ENCODE results near the gene MAP3K3. TPM values are rescaled to one million over a fixed set of nuclear protein-coding genes. Genes with fewer than 3 reads are reported as not detected.

The MAP3K3 gene
- total RNA-seq, 2 donors from 2014 or later: 38.2 to 94.7 TPM

GRCh38 chr17:63706336-63707082 lies 84.3 kb downstream of the MAP3K3 start:
- Histone ChIP-seq H3K4me3 (no peak overlapping the region), H3K9me3 (no peaks in the 10 kb centered on the region), H3K27me3 (no peaks in the 10 kb centered on the region), H3K4me1 (peaks cover 0 to 4% of the 10 kb centered on the region in 2 donors), H3K27ac (no peak overlapping the region), H3K36me3 (peaks cover 54% of the 10 kb centered on the region)
- no peak for TF ChIP-seq CTCF (IDR thresholded peaks at IDR 0.05)
- no peak for DNase-seq (ENCODE audit: low spot score)

GRCh38 chr17:63707151-63707550 lies 84.9 kb downstream of the MAP3K3 start:
- Histone ChIP-seq H3K4me1 (no peaks in the 10 kb centered on the region), H3K4me3 (no peak overlapping the region), H3K27ac (no peak overlapping the region), H3K36me3 (peaks cover 54% of the 10 kb centered on the region), H3K27me3 (no peaks in the 10 kb centered on the region), H3K9me3 (no peaks in the 10 kb centered on the region)
- DNase-seq (ENCODE audit: low spot score): no peak
- no peak for TF ChIP-seq CTCF (IDR thresholded peaks at IDR 0.05)

DNA sequence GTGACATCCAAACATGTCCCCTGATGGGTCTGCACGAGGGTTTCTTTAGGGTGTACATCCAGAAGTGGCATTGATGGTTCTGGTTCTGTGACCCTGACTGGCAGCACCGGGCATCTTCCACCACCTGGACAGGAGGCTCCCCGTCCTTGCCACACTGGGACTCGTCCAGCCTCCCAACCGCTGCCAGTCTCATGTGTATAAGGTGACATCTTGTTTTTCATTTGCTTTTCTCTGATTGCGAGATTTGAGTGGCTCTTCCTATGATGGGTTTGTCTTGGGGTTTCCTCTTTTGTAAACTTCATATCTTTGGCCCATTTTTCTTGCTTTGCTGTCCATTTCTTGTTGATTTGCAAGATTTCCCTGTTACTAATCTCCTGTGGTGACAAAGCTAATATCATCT lies 86.9 kb downstream of the MAP3K3 start:
- no peak for DNase-seq (ENCODE audit: low spot score)
- H3K27me3 ChIP-seq: no peaks in the 10 kb centered on the region
- peaks cover 58% of the 10 kb centered on the region for H3K36me3 ChIP-seq
- no peak overlapping the region for H3K4me3 ChIP-seq
- no peak for TF ChIP-seq CTCF (IDR thresholded peaks at IDR 0.05)
- H3K9me3 ChIP-seq: no peaks in the 10 kb centered on the region
- no peak overlapping the region for H3K27ac ChIP-seq
- H3K4me1 ChIP-seq: no peaks in the 10 kb centered on the region

- H3K27me3 ChIP-seq: no peaks in the 10 kb centered on the region
- TF ChIP-seq CTCF (IDR thresholded peaks at IDR 0.05): no peak
- no peak for DNase-seq (ENCODE audit: low spot score)
- peak overlapping the region; percentile 13 to 50 for H3K27ac ChIP-seq
- H3K9me3 ChIP-seq: no peaks in the 10 kb centered on the region
- no peak overlapping the region for H3K4me3 ChIP-seq
- peaks cover 24% of the 10 kb centered on the region for H3K36me3 ChIP-seq
- no peaks in the 10 kb centered on the region for H3K4me1 ChIP-seq
These were observed 92.5 kb downstream of the MAP3K3 start for GRCh38 chr17:63714550-63715277.

DNA sequence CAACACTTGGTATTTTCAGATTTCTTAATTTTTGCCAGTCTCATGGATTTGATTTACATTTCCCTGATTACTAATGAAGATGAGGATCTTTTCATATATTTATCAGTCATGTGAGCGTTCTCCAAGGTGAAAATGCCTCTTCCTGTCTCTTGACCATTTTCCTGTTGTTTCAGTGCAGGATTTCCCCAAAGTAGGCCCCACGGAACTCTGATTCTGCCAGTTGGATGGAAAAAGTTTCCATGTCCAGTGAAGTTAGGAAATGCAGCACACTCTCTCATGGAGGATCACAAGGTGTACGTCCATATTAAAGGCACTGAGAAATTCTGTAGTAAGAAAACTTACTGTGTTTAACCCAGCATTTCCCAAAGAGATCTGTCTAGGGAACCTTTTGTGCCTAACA lies 94.2 kb downstream of the MAP3K3 start:
- no peaks in the 10 kb centered on the region for H3K9me3 ChIP-seq

More for the DNA sequence above, 94.2 kb downstream of the MAP3K3 start:
- H3K36me3 ChIP-seq: peaks cover 12% of the 10 kb centered on the region
- no peaks in the 10 kb centered on the region for H3K27me3 ChIP-seq
- DNase-seq (ENCODE audit: low spot score): no peak
- no peak for TF ChIP-seq CTCF (IDR thresholded peaks at IDR 0.05)
- no peak overlapping the region for H3K4me3 ChIP-seq
- no peak overlapping the region for H3K27ac ChIP-seq
- H3K4me1 ChIP-seq: no peaks in the 10 kb centered on the region

All from right atrium auricular region (tissue), 2 donors.